ENCODE measurements around the gene CHRM3. TPM values are rescaled to one million over a fixed set of nuclear protein-coding genes. Genes with fewer than 3 reads are reported as not detected.

The CHRM3 gene
- total RNA-seq = 10 to 100 TPM in 1 of 4 donors, 1 to 10 TPM in 2, under 1 TPM in 1; 0.69 to 10.9 (median 5.2) TPM

GRCh38 chr1:239386453-239387303 is at the start of gene CHRM3:
Gene CHRM3 (plus strand): TSS chr1:239386568. CDS start chr1:239907452, 520,884 bp downstream.
- no peak for DNase-seq (ENCODE audit: low spot score in 2 of 2)
- intact Hi-C loops (cut with DNase I; ENCODE audit: low total_unique reads) = no loop called here
- TF ChIP-seq CTCF (IDR thresholded peaks at IDR 0.05) (no peak), POLR2A (IDR thresholded peaks at IDR 0.05) (no peak)
- peak within 1 kb of the TSS; percentile 4 for H3K4me3 ChIP-seq (ENCODE audit: low read depth, poor library complexity, severe bottlenecking)
- WGBS, 2 donors = 1% methylated on average over 55 to 82 of the region's 82 CpGs

GRCh38 chr1:239337799-239338430 is 48.5 kb upstream of the CHRM3 start:
- no peak for TF ChIP-seq CTCF (IDR thresholded peaks at IDR 0.05)
- TF ChIP-seq POLR2A (IDR thresholded peaks at IDR 0.05) = no peak
- WGBS, 2 donors = 32 to 48% methylated on average over 6 of the region's 6 CpGs
- intact Hi-C loops (cut with DNase I; ENCODE audit: low total_unique reads) = no loop called here

GRCh38 chr1:239347776-239348175 is 38.6 kb upstream of the CHRM3 start:
- 76 to 78% methylated on average over 2 of the region's 2 CpGs for WGBS, 2 donors
- intact Hi-C loops (cut with DNase I; ENCODE audit: low total_unique reads) = no loop called here
- H3K4me3 ChIP-seq (ENCODE audit: low read depth, poor library complexity, severe bottlenecking) = no peak overlapping the region
- no peak for TF ChIP-seq CTCF (IDR thresholded peaks at IDR 0.05)
- no peak for TF ChIP-seq POLR2A (IDR thresholded peaks at IDR 0.05)
- DNase-seq (ENCODE audit: low spot score in 2 of 2) = no peak

More at GRCh38 chr1:239337799-239338430, 48.5 kb upstream of the CHRM3 start:
- DNase-seq (ENCODE audit: low spot score in 2 of 2) = no peak
- H3K4me3 ChIP-seq (ENCODE audit: low read depth, poor library complexity, severe bottlenecking) = no peak overlapping the region

- WGBS, 2 donors = 83 to 87% methylated on average over 6 of the region's 6 CpGs
- TF ChIP-seq POLR2A (IDR thresholded peaks at IDR 0.05) (no peak), CTCF (IDR thresholded peaks at IDR 0.05) (no peak)
- no peak for DNase-seq (ENCODE audit: low spot score in 2 of 2)
- intact Hi-C loops (cut with DNase I; ENCODE audit: low total_unique reads) = no loop called here
- no peak overlapping the region for H3K4me3 ChIP-seq (ENCODE audit: low read depth, poor library complexity, severe bottlenecking)
Observed at GRCh38 chr1:239348635-239349353, 37.6 kb upstream of the CHRM3 start.

- intact Hi-C loops (cut with DNase I; ENCODE audit: low total_unique reads) = no loop called here
- DNase-seq (ENCODE audit: low spot score in 2 of 2) = no peak
- H3K4me3 ChIP-seq (ENCODE audit: low read depth, poor library complexity, severe bottlenecking) = no peak overlapping the region
- WGBS, 2 donors = 88 to 89% methylated on average over 6 of the region's 6 CpGs
- TF ChIP-seq POLR2A (IDR thresholded peaks at IDR 0.05) (no peak), CTCF (IDR thresholded peaks at IDR 0.05) (no peak)
Observed at GRCh38 chr1:239349699-239350098, 36.7 kb upstream of the CHRM3 start.
